HepG2 (cell line): Measurements from ENCODE around the gene NELFCD. TPM values are rescaled to one million over a fixed set of nuclear protein-coding genes. Genes with fewer than 3 reads are reported as not detected.

Experiments
- ATF2 ChIP-seq: sonication (generic); formaldehyde crosslinking; IDR thresholded peaks from 2 replicates; pipeline ENCODE4 v1.4.0; 2020; ENCODE audit warnings: missing genetic modification reagents
- BCL6 ChIP-seq: IDR thresholded peaks from 2 replicates; pipeline ENCODE4 v1.6.1; 2016; ENCODE audit warnings: missing genetic modification reagents, missing compliant biosample characterization
- CCAR2 ChIP-seq: fragments of 200-400 bp; formaldehyde crosslinking; optimal IDR thresholded peaks from 2 replicates; pipeline ENCODE3; 2018; ENCODE audit warnings: low read depth, mild to moderate bottlenecking, low read length, moderate library complexity
- CEBPB ChIP-seq: IDR thresholded peaks from 2 replicates; pipeline ENCODE4 v1.6.1; 2011; ENCODE audit warnings: low read depth, low read length, improper control_type of control experiment, borderline replicate concordance
- HNRNPK ChIP-seq: fragments of 200-400 bp; formaldehyde crosslinking; IDR thresholded peaks from 2 replicates; pipeline ENCODE4 v1.6.1; 2018; ENCODE audit warnings: low read length, low read depth, moderate library complexity, mild to moderate bottlenecking; ENCODE audit not compliant: poor library complexity, severe bottlenecking
- IRX3 ChIP-seq: sonication (generic); formaldehyde crosslinking; IDR thresholded peaks from 2 replicates; pipeline ENCODE4 v1.8.1; 2023; ENCODE audit warnings: mild to moderate bottlenecking, low read depth, missing genetic modification reagents, borderline replicate concordance
- MAFG ChIP-seq: sonication (generic); formaldehyde crosslinking; IDR thresholded peaks from 2 replicates; pipeline ENCODE4 v1.5.1; 2020; ENCODE audit warnings: mild to moderate bottlenecking, missing genetic modification reagents
- MIXL1 ChIP-seq: IDR thresholded peaks from 2 replicates; pipeline ENCODE4 v1.6.1; 2016
- NFKB2 ChIP-seq: sonication (generic); formaldehyde crosslinking; IDR thresholded peaks from 2 replicates; pipeline ENCODE4 v1.4.0; 2020; ENCODE audit warnings: missing genetic modification reagents, borderline replicate concordance
- RAD51 ChIP-seq: fragments of 450-650 bp; IDR thresholded peaks from 2 replicates; pipeline ENCODE4 v1.6.1; 2016; ENCODE audit warnings: borderline replicate concordance
- REPIN1 ChIP-seq: sonication (generic); formaldehyde crosslinking; IDR thresholded peaks from 2 replicates; pipeline ENCODE4 v1.8.0; 2022; ENCODE audit warnings: missing genetic modification reagents, low read depth, mild to moderate bottlenecking, borderline replicate concordance
- SIX4 ChIP-seq: sonication (generic); formaldehyde crosslinking; IDR thresholded peaks from 2 replicates; pipeline ENCODE4 v1.4.0; 2020; ENCODE audit warnings: missing genetic modification reagents
- SNAI1 ChIP-seq: sonication (generic); formaldehyde crosslinking; IDR thresholded peaks from 2 replicates; pipeline ENCODE4 v1.5.0; 2020; ENCODE audit warnings: mild to moderate bottlenecking, missing genetic modification reagents, borderline replicate concordance
- SYNCRIP ChIP-seq: fragments of 200-400 bp; formaldehyde crosslinking; IDR thresholded peaks from 2 replicates; pipeline ENCODE4 v1.6.1; 2018; ENCODE audit warnings: mild to moderate bottlenecking, low read depth, low read length; ENCODE audit not compliant: insufficient read depth
- TARDBP ChIP-seq: sonication (generic); formaldehyde crosslinking; IDR thresholded peaks from 2 replicates; pipeline ENCODE4 v1.8.0; 2022; ENCODE audit warnings: mild to moderate bottlenecking, missing genetic modification reagents
- TCF7L2 ChIP-seq: IDR thresholded peaks from 2 replicates; pipeline ENCODE4 v1.6.1; 2011; ENCODE audit warnings: mild to moderate bottlenecking, low read depth, low read length, moderate library complexity
- THRA ChIP-seq: sonication (generic); formaldehyde crosslinking; IDR thresholded peaks from 2 replicates; pipeline ENCODE4 v1.4.0; 2020; ENCODE audit warnings: missing genetic modification reagents, borderline replicate concordance
- ZNF230 ChIP-seq: sonication (generic); formaldehyde crosslinking; IDR thresholded peaks from 2 replicates; pipeline ENCODE4 v1.4.0; 2020; ENCODE audit warnings: mild to moderate bottlenecking, missing genetic modification reagents
- ZNF317 ChIP-seq: sonication (generic); formaldehyde crosslinking; IDR thresholded peaks from 2 replicates; pipeline ENCODE4 v1.5.0; 2020; ENCODE audit warnings: mild to moderate bottlenecking, missing genetic modification reagents
- ZNF567 ChIP-seq: sonication (generic); formaldehyde crosslinking; IDR thresholded peaks from 2 replicates; pipeline ENCODE4 v1.8.1; 2023; ENCODE audit warnings: mild to moderate bottlenecking, missing genetic modification reagents, borderline replicate concordance
- polyA plus RNA-seq, 8 experiments: library from polyadenylated mRNA; depleted of rRNA in 3 of 8; stranded (reverse) in 7 of 8; unstranded in 1 of 8; fragments of >200 nt; fragmentation: Illumina TruSeq in 4 of 8; extraction: Trizol in 4 of 8; gene quantifications; 2 replicates each; pipeline versions ENCODE4 v1.2.1 to v1.2.3, GENCODE V29; 2011 to 2016; ENCODE audit warnings: low read depth in 4 of 8, missing spikeins in 1 of 8, mixed read lengths in 1 of 8; ENCODE audit not compliant: insufficient read depth in 1 of 8
- total RNA-seq, 5 experiments: library from RNA; depleted of rRNA; stranded (reverse); fragments of >200 nt; fragmentation: Illumina TruSeq; extraction: Trizol; gene quantifications; 2 replicates each; pipeline ENCODE4 v1.2.3, GENCODE V29; 2016; ENCODE audit warnings: low read depth in 1 of 5
- TF ChIP-seq, protein P1 (sequence below): sonication (generic); formaldehyde crosslinking; IDR thresholded peaks from 2 replicates; pipeline ENCODE4 v1.4.0; 2020; ENCODE audit warnings: missing genetic modification reagents
- TF ChIP-seq, protein P2 (sequence below): sonication (generic); IDR thresholded peaks from 2 replicates; pipeline ENCODE4 v1.6.1; 2016; ENCODE audit warnings: low read depth, borderline replicate concordance

The NELFCD gene
- total and polyA plus RNA-seq, 2 of the 13 experiments (the other 11 are each of a cell fraction or from before 2014, with no cell fraction given), result 159 to 203 TPM

GRCh38 chr20:58980711-58981627 lies at the start of gene NELFCD (continued):
- TF ChIP-seq HNRNPK (no peak), ZNF317 (CRISPR knock-in tag) (peak; percentile 78), RAD51 (no peak), BCL6 (CRISPR knock-in tag) (peak; percentile 46), MIXL1 (CRISPR knock-in tag) (0 out of 2 replicates have a peak, but pooled peaks have one; percentile 47), TARDBP (0 out of 2 replicates have a peak, but pooled peaks have one; percentile 38), NFKB2 (CRISPR knock-in tag) (peak; percentile 77; the same call in 1 of the 2 replicates), SIX4 (CRISPR knock-in tag) (0 out of 2 replicates have a peak, but pooled peaks have one; percentile 6), MAFG (no peak), CEBPB (no peak), ZNF230 (CRISPR knock-in tag) (peak; percentile 90; the same call in 1 of the 2 replicates), ATF2 (CRISPR knock-in tag) (peak; percentile 54; the same call in 1 of the 2 replicates), IRX3 (CRISPR knock-in tag) (peak; percentile 82), TCF7L2 (0 out of 2 replicates have a peak, but pooled peaks have one; percentile 27), SYNCRIP (no peak), ZNF567 (CRISPR knock-in tag) (no peak; the same call in 1 of the 2 replicates), REPIN1 (CRISPR knock-in tag) (peak; percentile 44; the same call in 1 of the 2 replicates), THRA (CRISPR knock-in tag) (peak; percentile 72; the same call in 1 of the 2 replicates), SNAI1 (peak; percentile 59; the same call in 1 of the 2 replicates), CCAR2 (no peak)
- TF ChIP-seq, protein P1, sequence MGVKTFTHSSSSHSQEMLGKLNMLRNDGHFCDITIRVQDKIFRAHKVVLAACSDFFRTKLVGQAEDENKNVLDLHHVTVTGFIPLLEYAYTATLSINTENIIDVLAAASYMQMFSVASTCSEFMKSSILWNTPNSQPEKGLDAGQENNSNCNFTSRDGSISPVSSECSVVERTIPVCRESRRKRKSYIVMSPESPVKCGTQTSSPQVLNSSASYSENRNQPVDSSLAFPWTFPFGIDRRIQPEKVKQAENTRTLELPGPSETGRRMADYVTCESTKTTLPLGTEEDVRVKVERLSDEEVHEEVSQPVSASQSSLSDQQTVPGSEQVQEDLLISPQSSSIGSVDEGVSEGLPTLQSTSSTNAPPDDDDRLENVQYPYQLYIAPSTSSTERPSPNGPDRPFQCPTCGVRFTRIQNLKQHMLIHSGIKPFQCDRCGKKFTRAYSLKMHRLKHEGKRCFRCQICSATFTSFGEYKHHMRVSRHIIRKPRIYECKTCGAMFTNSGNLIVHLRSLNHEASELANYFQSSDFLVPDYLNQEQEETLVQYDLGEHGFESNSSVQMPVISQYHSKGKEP (CRISPR knock-in tag), result no peak
- TF ChIP-seq, protein P2, sequence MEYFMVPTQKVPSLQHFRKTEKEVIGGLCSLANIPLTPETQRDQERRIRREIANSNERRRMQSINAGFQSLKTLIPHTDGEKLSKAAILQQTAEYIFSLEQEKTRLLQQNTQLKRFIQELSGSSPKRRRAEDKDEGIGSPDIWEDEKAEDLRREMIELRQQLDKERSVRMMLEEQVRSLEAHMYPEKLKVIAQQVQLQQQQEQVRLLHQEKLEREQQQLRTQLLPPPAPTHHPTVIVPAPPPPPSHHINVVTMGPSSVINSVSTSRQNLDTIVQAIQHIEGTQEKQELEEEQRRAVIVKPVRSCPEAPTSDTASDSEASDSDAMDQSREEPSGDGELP, result peak; percentile 57; the same call in 1 of the 2 replicates
